GM21360 (cell line): ENCODE measurements around the gene ARHGAP29.

ENCODE experiments used
- ATAC-seq: cut with Tn5 transposase; IDR thresholded peaks from one replicate; pipeline ENCODE4 v1.9.1; 2021; ENCODE audit warnings: mild to moderate bottlenecking, moderate library complexity; ENCODE audit not compliant: unreplicated experiment

ARHGAP29 gene

GRCh38 chr1:94237291-94238226, at the start of gene ARHGAP29:
TSS of gene ARHGAP29 (minus strand) at chr1:94237584. CDS start at chr1:94231611, 5,973 bp downstream.
- ATAC-seq = peak; percentile 91

- ATAC-seq = no peak
Measured at GRCh38 chr1:94286864-94287437, 49.6 kb upstream of the ARHGAP29 start.

GRCh38 chr1:94285031-94285654, 47.8 kb upstream of the ARHGAP29 start:
- no peak for ATAC-seq

GRCh38 chr1:94284476-94284875, 47.1 kb upstream of the ARHGAP29 start:
- ATAC-seq = no peak

- ATAC-seq = no peak
Measured at GRCh38 chr1:94283462-94283861, 46.1 kb upstream of the ARHGAP29 start.

GRCh38 chr1:94282143-94282711, 44.8 kb upstream of the ARHGAP29 start:
- ATAC-seq = no peak

GRCh38 chr1:94281361-94282142, 44.2 kb upstream of the ARHGAP29 start:
- ATAC-seq = no peak

- no peak for ATAC-seq
Measured at GRCh38 chr1:94280541-94280940, 43.2 kb upstream of the ARHGAP29 start.

- ATAC-seq = no peak
Measured at GRCh38 chr1:94279462-94279861, 42.1 kb upstream of the ARHGAP29 start.

GRCh38 chr1:94279038-94279437, 41.7 kb upstream of the ARHGAP29 start:
- ATAC-seq = no peak

- ATAC-seq = no peak
Measured at GRCh38 chr1:94276988-94277434, 39.6 kb upstream of the ARHGAP29 start.

GRCh38 chr1:94275083-94275482, 37.7 kb upstream of the ARHGAP29 start:
- ATAC-seq = no peak

- ATAC-seq = no peak
Measured at GRCh38 chr1:94274561-94274960, 37.2 kb upstream of the ARHGAP29 start.

- ATAC-seq = no peak
Measured at GRCh38 chr1:94273111-94273510, 35.7 kb upstream of the ARHGAP29 start.

GRCh38 chr1:94272388-94272787, 35.0 kb upstream of the ARHGAP29 start:
- no peak for ATAC-seq

GRCh38 chr1:94271373-94271772, 34.0 kb upstream of the ARHGAP29 start:
- no peak for ATAC-seq

GRCh38 chr1:94270801-94271203, 33.4 kb upstream of the ARHGAP29 start:
- no peak for ATAC-seq

- ATAC-seq = no peak
Measured at GRCh38 chr1:94269921-94270320, 32.5 kb upstream of the ARHGAP29 start.

- ATAC-seq = no peak
Measured at GRCh38 chr1:94265906-94266305, 28.5 kb upstream of the ARHGAP29 start.

GRCh38 chr1:94265011-94265422, 27.6 kb upstream of the ARHGAP29 start:
- ATAC-seq = no peak
